ENCODE results near the gene TICRR. TPM values are rescaled to one million over a fixed set of nuclear protein-coding genes. Genes with fewer than 3 reads are reported as not detected.
"Not testable (repeated sequence)": the region's sequence is repeated elsewhere in the genome, so short reads cannot be mapped to it uniquely, and the experiment has no call there.

Gene TICRR
- total RNA-seq, 2 donors from 2014 or later: under 0.01 TPM; not detected in 1

GRCh38 chr15:89542369-89542768 is 32.9 kb upstream of the TICRR start:
- DNase-seq (no peak), ATAC-seq (no peak)
- Histone ChIP-seq H3K27ac (no peak overlapping the region), H3K4me1 (no peaks in the 10 kb centered on the region), H3K4me3 (no peak overlapping the region), H3K9me3 (peaks cover 0 to 4% (median 0%) of the 10 kb centered on the region in 3 donors), H3K27me3 (no peaks in the 10 kb centered on the region), H3K36me3 (replicated peaks in 1 of 2; ENCODE audit: insufficient read depth in 1 of 2, low read depth in 2 of 2) (no peaks in the 10 kb centered on the region)
- WGBS, 2 donors: 50 to 60% methylated on average over 3 of the region's 3 CpGs
- intact Hi-C loops (cut with DNase I): no loop called here
- TF ChIP-seq CTCF (IDR thresholded peaks at IDR 0.05) (no peak), POLR2A (IDR thresholded peaks at IDR 0.05) (no peak)

- no peaks in the 10 kb centered on the region for H3K9me3 ChIP-seq
- 85 to 91% methylated on average over 4 of the region's 4 CpGs for WGBS, 2 donors
- DNase-seq (no peak), ATAC-seq (no peak)
- no peak overlapping the region for H3K27ac ChIP-seq
- no peak overlapping the region for H3K4me3 ChIP-seq
- no peaks in the 10 kb centered on the region for H3K36me3 ChIP-seq (replicated peaks in 1 of 2; ENCODE audit: insufficient read depth in 1 of 2, low read depth in 2 of 2)
- intact Hi-C loops (cut with DNase I): no loop called here
- H3K27me3 ChIP-seq: no peaks in the 10 kb centered on the region
- H3K4me1 ChIP-seq: no peaks in the 10 kb centered on the region
- no peak for TF ChIP-seq POLR2A (IDR thresholded peaks at IDR 0.05)
- no peak for TF ChIP-seq CTCF (IDR thresholded peaks at IDR 0.05)
Observed at GRCh38 chr15:89543389-89543788, 31.9 kb upstream of the TICRR start.

- H3K27ac ChIP-seq; H3K9me3 ChIP-seq; DNase-seq; ATAC-seq; intact Hi-C loops (cut with DNase I); H3K4me3 ChIP-seq; H3K36me3 ChIP-seq (replicated peaks in 1 of 2; ENCODE audit: insufficient read depth in 1 of 2, low read depth in 2 of 2); H3K27me3 ChIP-seq; H3K4me1 ChIP-seq: not testable (repeated sequence)
- 58 to 83% methylated on average over 4 of the region's 4 CpGs for WGBS, 2 donors
Observed at GRCh38 chr15:89549138-89549537, 26.1 kb upstream of the TICRR start.

- H3K4me1 ChIP-seq: no peaks in the 10 kb centered on the region
- WGBS, 2 donors: 39 to 69% methylated on average over 2 of the region's 2 CpGs
- intact Hi-C loops (cut with DNase I): loop anchor here (10.0 kb wide), 1 partner anchor 186 kb away; no protein-coding TSS in a partner anchor
- no peak overlapping the region for H3K27ac ChIP-seq
- no peak for TF ChIP-seq POLR2A (IDR thresholded peaks at IDR 0.05)
- TF ChIP-seq CTCF (IDR thresholded peaks at IDR 0.05): no peak
- H3K9me3 ChIP-seq: no peaks in the 10 kb centered on the region
- H3K36me3 ChIP-seq (replicated peaks in 1 of 2; ENCODE audit: insufficient read depth in 1 of 2, low read depth in 2 of 2): no peaks in the 10 kb centered on the region
- H3K27me3 ChIP-seq: no peaks in the 10 kb centered on the region
- no peak for DNase-seq
- no peak for ATAC-seq
- H3K4me3 ChIP-seq: no peak overlapping the region
Observed at GRCh38 chr15:89550427-89550826, 24.8 kb upstream of the TICRR start.

- DNase-seq (no peak), ATAC-seq (no peak)
- intact Hi-C loops (cut with DNase I): loop anchor here (10.0 kb wide), 1 partner anchor 187 kb away; no protein-coding TSS in a partner anchor
- Histone ChIP-seq H3K4me3 (no peak overlapping the region), H3K27ac (no peak overlapping the region), H3K27me3 (no peaks in the 10 kb centered on the region), H3K36me3 (replicated peaks in 1 of 2; ENCODE audit: insufficient read depth in 1 of 2, low read depth in 2 of 2) (no peaks in the 10 kb centered on the region), H3K9me3 (no peaks in the 10 kb centered on the region), H3K4me1 (no peaks in the 10 kb centered on the region)
- TF ChIP-seq CTCF (IDR thresholded peaks at IDR 0.05) (no peak), POLR2A (IDR thresholded peaks at IDR 0.05) (no peak)
- 60 to 74% methylated on average over 4 of the region's 4 CpGs for WGBS, 2 donors
Observed at GRCh38 chr15:89551550-89551949, 23.7 kb upstream of the TICRR start.
